IPS-NIHi7 (cell line): ENCODE data around the gene S100A6.

Experiments
- DNase-seq: peaks from one replicate; pipeline ENCODE4 v3.0.0; 2012; ENCODE audit warnings: mixed read lengths; ENCODE audit errors: extremely low spot score

The S100A6 gene

GRCh38 chr1:153503766-153504165, 32.0 kb downstream of the S100A6 start:
- no peak for DNase-seq

- DNase-seq = no peak
Measured at GRCh38 chr1:153498746-153499145, 37.0 kb downstream of the S100A6 start.

DNA sequence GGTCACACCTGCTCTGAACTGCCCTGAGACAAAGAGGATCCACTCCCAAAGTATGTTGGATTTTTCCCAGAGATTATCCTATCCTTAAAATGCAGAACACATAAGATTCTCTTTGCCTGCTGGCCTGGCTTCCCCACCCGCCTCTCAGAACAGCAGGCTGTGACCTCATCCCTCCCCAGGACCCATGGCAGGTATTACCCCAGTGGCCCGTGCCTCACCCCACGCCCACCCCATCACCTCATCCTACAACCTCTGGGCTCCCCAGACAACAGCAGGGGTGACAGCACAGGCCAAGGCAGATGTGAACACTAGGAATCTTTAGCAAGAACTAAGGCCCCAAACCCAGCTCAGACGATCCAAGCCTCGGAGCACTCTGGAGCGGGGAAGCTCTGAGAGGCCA, 40.3 kb downstream of the S100A6 start:
- DNase-seq = no peak

DNA sequence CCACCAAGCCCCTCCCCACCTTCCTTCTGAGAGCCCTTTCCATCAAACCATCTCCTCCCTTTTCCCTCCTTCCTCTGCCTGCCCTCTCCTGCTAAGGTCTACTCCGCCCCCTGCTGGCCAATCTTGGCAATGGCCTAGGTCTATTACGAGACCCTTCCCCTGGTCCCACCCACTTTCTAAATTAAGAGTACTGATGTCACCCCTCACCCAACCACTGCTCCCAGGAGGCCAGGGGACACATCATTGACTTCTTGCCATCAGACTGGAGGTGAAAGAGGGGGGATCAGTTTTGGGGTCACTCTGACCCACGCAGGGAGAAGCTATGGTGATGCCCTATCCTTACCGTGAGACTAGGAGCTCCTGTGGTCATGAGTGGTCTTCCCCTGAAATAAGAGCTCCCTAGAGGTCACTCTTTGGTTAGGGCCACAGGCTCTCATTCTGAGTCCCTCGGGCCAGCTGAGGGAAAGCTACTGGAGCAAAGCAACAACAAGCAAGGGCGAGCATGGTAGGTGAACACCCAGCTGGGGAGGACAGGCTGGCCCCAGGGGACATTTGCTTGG, 40.7 kb downstream of the S100A6 start:
- DNase-seq = peak; percentile 87

DNA sequence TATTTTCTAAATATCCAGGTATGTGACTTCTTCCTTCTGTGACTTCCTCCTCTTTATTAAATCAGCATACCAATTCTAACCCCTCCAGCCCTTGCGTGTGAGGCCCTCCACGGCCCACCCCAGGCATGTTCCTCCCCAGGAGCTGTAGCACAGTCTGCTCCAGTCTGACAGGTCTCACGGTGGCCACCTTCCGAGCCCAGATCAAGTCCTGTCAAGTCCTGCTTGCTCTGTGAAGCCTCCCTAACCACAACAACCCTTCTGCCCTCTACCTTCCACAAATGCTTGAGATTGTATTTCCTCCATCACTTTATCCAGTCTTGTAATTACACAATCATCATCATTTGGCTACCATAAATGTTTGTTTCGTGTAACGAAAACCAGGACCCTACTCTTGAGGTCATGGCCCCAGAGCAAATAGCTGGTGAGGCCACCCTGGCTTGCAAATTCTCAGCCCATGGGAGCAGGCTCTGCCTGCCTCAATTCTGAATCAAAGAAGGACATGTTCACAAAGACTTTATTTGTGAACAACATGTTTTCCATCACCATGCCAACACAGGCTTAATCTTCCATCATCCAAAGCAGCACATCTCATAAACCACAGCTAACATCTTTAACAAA, 42.3 kb downstream of the S100A6 start:
- no peak for DNase-seq

DNA sequence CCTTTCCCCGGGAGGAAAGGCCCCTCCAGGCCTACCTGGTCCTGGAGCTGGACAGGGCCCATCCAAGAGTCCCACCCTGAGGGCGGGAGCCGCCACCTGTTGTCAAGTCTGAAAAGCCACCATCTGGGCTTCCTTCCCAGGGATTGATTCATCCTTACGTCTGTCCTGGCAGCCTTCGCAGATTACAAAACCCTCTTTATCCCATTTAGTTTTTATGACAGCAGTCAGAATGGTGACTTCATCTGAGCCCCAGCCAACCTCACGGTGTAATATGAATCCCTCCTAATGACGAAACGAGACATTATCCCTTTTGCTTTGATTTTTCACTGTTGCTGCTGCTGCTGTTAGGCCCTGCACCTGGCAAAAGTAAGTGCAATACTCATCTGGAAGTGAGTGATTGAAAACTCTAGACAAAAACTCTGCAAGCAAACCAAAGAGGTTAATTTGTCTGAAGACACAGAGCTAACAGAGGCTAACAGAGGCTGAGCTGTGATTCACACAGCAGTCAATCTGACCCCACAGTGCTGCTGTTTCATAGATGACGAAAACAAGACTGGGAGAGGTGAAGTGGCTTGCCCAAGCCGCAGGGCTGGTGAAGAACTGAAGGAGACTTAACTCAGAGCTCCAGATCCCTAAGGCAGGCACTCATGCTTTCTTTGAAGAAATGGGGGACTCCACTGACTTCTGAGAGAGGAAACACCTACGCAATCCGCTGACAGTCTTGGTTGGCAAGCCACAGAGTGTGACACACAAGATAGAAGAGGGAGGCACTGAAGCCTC, 45.3 kb downstream of the S100A6 start:
- no peak for DNase-seq

- DNase-seq = no peak
Measured at GRCh38 chr1:153488731-153489130, 47.1 kb downstream of the S100A6 start.

DNA sequence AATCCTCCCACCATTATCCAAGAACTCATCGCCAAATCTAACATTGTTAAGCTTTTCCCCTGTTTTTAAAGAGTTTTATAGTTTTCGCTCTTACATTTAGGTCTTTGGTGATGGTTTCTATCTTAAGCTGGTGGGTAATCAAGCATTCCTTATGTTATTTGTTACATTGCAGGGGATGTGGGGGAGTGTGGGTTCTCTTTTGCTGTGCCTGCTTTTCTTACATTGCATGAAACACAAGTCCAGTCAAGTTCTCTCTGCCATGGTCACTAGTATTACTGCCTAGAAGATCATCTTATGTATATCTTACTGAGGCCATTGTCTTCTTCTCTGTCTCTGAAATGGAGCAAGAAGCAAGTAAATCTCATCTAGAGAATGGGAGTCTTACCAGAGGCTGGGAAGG, 48.1 kb downstream of the S100A6 start:
- no peak for DNase-seq

DNA sequence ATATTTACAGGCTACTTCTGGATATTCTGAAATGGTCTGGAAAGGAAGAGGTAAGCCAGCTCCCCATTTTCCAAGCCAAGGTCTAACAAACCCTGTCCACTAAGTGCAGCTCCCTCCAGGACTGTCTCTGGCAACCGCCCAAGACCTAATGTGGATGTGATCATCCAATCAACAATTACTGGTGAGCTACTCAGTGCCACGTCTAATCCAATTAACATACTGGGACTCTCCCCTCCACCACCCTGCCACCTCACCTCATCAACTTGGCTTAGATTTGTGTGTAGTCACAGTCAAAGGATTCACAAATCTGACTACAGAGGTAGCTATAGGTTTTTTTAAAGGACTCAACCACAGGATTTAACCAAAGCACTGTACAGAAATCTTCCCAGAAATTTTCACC, 49.9 kb downstream of the S100A6 start:
- no peak for DNase-seq
